MM.1S (cell line): ENCODE results near the gene TRAP1.

Experiments used
- CTCF ChIP-seq: fragments of 300-600 bp; sonication (generic); IDR thresholded peaks from 2 replicates; pipeline ENCODE4 v1.5.1; 2016; ENCODE audit warnings: antibody characterized with exemption, low read length, mixed read lengths
- EZH2 ChIP-seq: fragments of 300-600 bp; sonication (generic); optimal IDR thresholded peaks from 2 replicates; pipeline ENCODE3; 2017; ENCODE audit warnings: low read depth, mild to moderate bottlenecking, antibody characterized with exemption, low read length, mixed read lengths

- no peak for TF ChIP-seq CTCF
- no peak for TF ChIP-seq EZH2
These were observed 61.7 kb downstream of the TRAP1 start for GRCh38 chr16:3655396-3656159.
